GM12865 (cell line): ENCODE measurements around the gene OLFML3.
A peak's percentile ranks its signal among the peaks of the same experiment; 100 is the strongest.

Source experiments
- DNase-seq: peaks from one replicate; pipeline ENCODE4 v3.0.0; 2010; ENCODE audit warnings: low read depth
- H3K4me3 ChIP-seq: 2 replicates; pipeline ENCODE4 v1.5.1; 2011; ENCODE audit warnings: mild to moderate bottlenecking, low read depth, low read length, control low read depth
- TF ChIP-seq, protein P1 (sequence below): IDR thresholded peaks from 2 replicates; pipeline ENCODE4 v1.5.1; 2011; ENCODE audit warnings: low read length, control low read depth, low read depth, inconsistent platforms; ENCODE audit not compliant: insufficient read depth; ENCODE audit errors: missing control alignments

The OLFML3 gene, protein sequence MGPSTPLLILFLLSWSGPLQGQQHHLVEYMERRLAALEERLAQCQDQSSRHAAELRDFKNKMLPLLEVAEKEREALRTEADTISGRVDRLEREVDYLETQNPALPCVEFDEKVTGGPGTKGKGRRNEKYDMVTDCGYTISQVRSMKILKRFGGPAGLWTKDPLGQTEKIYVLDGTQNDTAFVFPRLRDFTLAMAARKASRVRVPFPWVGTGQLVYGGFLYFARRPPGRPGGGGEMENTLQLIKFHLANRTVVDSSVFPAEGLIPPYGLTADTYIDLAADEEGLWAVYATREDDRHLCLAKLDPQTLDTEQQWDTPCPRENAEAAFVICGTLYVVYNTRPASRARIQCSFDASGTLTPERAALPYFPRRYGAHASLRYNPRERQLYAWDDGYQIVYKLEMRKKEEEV

DNA sequence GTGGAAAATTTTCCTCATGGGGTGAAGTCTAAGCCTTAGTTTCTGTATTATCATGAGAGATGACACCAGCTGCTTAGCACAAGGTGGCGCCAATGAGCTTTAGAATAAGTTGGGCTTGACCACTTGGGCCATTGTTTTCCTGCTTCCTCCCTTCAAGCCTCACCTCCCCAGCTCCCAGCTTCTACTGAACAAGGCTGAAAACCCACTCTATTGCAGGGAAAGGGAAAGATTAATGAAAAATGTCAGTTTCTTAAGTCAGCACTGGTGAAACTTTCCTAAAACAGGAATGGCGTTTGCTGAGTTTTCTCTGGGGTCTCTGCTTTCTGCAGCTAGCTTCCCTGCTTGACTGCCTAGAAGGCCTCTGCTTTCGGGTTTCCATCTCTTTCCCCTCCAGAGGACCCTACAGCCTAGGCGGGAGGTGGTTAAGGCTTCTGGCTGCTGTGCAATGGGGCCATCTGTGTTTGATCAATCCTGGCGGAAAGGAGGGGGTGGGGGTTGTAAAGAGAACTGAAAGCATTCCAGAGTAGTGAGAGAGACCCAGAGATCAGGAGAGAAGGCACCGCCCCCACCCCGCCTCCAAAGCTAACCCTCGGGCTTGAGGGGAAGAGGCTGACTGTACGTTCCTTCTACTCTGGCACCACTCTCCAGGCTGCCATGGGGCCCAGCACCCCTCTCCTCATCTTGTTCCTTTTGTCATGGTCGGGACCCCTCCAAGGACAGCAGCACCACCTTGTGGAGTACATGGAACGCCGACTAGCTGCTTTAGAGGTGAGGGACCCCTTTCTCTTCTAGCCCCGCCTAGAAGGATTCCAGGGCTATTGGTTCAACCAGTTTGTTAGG lies at the start of gene OLFML3:
Gene OLFML3, plus strand, starts transcription at position 612 of the 840 bp plus-strand sequence. Its CDS starts 43 bp downstream, at position 655.
- peak; percentile 77 for DNase-seq
- H3K4me3 ChIP-seq: no peak within 1 kb of the TSS
- TF ChIP-seq, protein P1, sequence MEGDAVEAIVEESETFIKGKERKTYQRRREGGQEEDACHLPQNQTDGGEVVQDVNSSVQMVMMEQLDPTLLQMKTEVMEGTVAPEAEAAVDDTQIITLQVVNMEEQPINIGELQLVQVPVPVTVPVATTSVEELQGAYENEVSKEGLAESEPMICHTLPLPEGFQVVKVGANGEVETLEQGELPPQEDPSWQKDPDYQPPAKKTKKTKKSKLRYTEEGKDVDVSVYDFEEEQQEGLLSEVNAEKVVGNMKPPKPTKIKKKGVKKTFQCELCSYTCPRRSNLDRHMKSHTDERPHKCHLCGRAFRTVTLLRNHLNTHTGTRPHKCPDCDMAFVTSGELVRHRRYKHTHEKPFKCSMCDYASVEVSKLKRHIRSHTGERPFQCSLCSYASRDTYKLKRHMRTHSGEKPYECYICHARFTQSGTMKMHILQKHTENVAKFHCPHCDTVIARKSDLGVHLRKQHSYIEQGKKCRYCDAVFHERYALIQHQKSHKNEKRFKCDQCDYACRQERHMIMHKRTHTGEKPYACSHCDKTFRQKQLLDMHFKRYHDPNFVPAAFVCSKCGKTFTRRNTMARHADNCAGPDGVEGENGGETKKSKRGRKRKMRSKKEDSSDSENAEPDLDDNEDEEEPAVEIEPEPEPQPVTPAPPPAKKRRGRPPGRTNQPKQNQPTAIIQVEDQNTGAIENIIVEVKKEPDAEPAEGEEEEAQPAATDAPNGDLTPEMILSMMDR: peak; percentile 73

DNA sequence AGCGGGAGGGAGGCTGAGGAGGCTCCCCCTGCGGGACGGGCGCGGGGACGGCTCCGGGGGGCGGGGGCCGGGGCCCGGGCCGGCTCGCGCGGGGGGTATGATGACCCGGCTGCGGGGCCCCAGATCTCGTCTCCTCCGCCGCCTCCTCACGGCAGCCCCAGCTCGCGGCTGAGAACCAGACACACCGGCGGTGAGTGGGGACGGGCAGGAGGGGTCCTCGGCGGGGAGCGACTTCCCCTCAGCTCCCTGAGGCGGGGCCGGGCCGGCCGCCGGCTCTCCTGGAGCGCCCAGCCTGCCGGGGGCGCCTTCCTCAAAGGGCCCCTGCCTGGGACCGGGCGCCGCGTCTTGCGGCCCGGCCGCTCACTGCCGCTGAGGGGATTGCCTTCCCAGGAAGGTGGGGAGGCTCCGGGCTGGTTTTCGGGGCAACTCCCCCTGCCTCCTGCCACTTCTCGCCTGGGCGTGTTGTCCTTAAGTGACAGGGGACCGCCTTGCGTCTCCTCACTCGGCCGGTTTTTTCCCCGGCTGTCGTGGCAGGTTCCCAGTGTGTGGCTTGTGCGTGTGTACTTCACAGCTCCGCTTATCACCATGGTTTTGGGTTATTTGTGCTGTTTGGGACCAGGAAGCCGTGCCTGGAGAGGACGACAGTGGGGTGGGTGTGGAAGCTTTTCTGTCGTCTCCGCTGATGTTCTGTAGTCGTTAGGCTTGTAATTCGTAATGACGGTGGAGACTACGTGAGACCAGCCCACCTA lies 49.4 kb upstream of the OLFML3 start:
- peak overlapping the region; percentile 79 for H3K4me3 ChIP-seq
- TF ChIP-seq, protein P1: peak; percentile 0
- peak; percentile 60 for DNase-seq

DNA sequence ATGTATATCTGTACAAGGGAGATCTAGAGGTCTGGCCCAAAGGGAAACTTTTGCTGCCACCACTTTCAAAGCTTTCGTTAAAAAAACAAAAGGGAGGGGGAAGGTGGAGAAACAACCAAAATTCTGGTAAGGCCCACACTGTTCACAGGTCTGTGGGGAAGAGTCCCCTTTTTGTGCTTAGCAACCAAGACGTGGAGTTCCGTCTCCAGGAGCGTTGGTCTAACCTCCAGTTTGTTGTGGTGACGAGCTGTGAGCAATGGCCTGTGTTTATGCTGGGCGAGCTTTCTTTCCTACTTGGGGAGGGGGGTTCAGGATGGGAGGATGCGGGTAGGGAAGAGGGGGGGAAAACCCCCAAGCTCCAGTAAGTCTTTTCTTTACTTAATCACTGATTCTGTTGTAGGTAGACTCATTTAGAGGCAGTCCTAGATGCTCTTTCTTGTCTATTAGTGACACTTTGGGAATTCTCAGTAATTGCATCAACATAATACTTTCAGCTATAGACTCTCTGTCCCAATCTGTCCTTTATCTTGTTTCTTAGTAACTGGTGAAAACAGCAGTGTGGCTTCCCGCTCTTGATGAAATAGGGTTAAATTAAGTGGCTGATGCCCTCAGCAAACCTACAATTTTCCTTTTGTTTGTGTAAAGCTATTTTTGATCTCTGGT lies 48.6 kb upstream of the OLFML3 start:
- H3K4me3 ChIP-seq: peak overlapping the region; percentile 79
- peak; percentile 68 for DNase-seq
- TF ChIP-seq, protein P1: no peak

DNA sequence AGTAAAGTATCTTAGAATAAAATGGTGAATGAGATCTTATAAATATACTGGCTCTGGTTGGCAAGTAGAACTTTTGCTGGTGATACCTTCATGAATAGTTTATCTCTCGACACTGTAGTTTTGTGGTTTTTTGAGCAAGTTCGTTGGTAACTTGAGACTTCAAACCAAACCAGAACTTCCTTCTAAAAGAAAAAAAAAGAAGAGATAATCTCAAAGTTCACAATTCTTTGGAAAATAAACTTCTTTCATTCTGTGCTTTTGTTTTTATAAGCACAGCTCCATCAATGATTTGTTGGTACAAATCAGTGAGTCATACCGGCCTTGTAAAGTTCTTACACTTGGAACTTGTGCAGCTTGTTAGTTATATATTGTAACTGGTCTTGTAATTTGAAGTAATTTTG lies 47.8 kb upstream of the OLFML3 start:
- H3K4me3 ChIP-seq: peak overlapping the region; percentile 79
- no peak for DNase-seq
- TF ChIP-seq, protein P1: no peak

DNA sequence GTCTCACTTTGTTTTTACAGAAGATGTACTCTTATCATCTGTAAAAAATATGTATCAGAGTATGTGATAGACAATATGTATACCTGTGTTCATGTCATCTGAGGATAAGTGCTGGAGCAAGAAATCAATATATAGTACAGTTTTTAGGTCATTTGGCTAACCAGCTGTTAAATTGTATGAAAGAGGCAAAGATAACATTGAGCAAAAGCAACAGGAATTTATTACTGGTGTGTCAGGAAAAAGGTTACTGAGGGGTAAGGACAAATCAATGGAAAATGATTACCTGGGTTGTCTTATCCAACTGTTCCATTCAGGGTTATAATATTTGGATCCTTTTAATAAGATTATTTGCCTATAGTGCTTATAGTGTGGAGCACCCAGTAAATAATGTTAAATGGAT lies 45.3 kb upstream of the OLFML3 start:
- no peak for DNase-seq
- TF ChIP-seq, protein P1: no peak
- no peak overlapping the region for H3K4me3 ChIP-seq

DNA sequence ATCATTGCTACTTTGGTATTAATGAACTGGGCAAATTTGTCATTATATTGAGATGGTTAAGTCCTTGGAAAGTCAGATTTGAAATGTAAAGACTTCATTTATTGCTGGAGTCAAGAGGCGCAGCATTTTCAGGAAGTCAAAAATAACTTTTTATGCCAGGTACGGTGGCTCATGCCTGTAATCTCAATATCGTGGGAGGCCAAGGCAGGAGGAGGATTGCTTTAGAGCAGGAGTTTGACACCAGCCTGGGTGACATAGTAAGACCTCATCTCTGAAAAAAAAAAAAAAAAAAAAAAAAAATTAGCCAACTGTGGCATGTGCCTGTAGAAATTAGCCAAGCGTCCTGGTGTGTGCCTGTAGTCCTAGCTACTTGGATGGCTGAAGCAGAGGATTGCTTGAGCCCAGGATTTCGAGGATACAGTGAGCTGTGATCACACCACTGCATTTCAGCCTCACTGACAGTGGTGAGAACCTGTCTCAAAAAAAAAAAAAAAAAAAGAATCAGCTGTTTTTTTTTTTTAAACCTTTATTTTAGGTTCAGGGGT lies 44.7 kb upstream of the OLFML3 start:
- no peak for DNase-seq
- H3K4me3 ChIP-seq: no peak overlapping the region
- TF ChIP-seq, protein P1: no peak
